HG03571 (cell line): Measurements from ENCODE around the gene RAB26.

ENCODE experiments used
- ATAC-seq: cut with Tn5 transposase; IDR thresholded peaks from one replicate; pipeline ENCODE4 v1.9.1; 2021; ENCODE audit not compliant: unreplicated experiment

Gene RAB26

DNA sequence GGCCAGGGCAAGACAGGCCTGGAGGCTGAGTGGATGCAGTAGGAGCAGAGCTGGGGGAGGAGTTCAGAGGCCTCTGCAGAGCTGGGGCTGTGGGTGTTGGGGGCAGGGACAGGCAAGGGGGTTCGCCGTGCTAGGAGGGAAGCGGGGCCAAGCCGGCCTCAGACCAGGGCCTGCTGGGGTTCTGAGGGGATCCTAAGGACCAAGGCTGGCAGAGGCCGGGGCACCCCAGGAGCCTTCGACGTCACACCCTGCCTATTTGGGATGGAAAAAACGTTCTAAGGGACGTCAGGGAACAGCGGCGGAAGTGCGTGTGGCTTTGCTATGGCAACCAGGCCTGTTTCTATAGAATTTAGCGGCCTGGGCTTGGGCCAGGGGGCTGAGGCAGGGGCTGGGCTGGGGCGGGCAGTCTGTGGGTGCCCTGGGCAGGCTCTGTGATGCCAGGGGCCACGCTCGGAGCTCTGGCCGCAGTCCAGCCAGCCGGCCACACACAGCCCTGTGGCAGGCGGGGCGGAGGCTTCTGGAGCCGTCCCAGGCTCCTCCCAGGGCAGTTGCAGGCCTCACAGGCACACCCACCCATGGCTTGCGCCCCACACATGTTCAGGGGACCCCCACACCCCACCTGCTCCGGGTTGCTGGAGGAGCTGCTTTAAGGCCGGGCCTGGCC lies 10.9 kb downstream of the RAB26 start:
- no peak for ATAC-seq

DNA sequence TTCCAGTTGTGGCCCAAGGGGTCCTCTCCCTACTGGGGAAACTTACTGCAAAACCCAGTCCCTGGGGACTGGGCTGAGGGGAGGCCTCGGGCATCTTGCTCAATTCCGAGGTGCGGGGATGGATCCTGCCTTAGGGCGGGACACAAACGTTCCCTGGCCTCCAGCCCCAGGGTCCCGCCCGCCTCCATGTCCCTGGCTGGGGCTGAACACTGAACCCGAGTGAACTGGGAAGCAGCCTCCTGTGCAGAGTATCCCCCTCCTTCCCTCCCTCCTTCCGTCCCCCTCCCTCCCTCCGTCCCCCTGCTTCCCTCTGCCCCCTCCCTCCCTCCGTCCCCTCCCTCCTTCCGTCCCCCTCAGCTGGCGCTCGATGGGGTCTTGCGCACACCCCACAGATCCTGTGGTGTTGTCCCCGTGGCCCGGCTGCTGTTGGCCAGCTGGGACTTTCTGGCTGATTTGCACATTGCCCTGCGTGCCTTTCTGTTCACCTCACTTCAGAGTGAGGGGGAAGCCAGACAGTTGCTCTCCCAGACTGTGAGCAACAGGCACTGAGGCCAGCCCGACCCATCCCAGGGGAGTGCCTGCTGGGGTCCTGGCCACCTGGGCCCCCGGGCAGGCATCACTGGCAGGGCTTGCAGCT lies 12.6 kb downstream of the RAB26 start:
- ATAC-seq: no peak

DNA sequence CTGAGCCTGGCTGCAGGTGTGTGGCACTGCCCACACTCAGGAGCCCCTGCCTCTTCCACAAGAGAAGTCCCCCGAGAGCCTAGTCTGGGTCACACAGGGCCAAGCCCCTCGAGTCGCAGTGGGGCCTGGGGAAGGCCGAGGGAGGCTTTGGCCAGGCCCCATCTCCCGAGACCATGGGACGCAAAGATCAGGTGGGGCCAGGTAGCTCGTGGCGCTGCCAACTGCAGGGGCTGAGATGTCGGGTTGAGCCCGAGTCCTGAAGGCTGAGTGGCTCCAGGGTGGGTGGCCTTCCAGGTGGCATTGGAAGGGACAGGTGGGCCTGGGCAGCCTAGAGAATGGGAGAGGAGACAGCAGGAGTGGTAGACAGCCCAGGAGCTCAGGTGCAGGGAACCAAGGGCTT lies 13.5 kb downstream of the RAB26 start:
- no peak for ATAC-seq

DNA sequence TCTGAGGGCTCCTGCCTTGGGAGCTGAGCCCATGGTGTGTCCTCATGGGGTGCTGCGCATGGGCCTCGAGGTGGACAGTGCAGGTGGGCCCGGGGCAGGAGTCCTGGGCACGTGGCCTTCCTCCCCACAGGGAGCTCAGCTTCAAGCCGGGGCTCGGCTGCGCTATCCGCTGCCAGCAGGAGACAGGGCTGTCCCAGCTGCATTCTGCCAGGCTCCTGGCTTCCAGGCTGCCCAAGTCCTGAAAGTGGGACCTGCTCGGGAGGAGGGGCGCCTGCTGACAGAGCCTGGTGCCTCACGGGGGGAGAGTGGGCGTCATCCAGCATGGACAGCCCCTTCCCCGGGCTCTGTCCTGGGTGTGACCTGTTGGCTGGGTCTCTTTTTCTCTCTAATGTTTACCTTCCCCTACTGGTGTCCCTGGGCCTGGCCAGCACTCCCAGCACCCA lies 14.3 kb downstream of the RAB26 start:
- no peak for ATAC-seq

DNA sequence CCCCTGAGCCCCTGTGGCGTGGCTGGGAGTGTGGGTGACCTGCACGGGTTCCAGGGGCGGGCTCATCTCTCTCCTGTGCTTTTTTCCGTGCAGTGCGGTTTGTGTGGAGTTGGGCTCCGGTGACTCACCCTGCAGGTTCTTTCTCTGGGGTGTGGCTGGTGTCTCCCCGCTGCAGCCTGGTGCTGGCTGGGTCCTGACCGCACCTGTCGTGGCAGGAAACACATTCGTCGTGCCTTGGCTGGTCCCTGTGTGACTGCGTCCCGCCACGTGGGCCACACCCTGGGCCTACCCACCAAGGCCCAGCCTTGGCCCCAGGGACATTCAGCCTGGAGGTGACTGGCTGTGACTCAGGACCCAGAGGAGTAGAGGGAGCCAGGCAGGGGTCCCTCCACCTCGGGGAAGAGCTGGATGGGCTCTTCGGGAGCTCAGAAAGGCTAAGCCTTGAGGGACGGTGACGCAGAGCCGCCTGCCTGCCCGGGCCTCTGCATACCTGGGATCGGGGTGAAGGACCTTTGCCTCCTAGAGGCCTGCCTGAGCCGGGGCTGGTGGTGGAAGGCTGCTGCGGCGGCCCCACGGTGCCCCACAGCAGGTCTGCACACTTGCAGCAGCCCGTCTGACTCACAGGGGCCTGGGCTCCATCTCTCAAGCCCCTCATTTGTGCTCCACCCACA lies 14.9 kb downstream of the RAB26 start:
- ATAC-seq: no peak

DNA sequence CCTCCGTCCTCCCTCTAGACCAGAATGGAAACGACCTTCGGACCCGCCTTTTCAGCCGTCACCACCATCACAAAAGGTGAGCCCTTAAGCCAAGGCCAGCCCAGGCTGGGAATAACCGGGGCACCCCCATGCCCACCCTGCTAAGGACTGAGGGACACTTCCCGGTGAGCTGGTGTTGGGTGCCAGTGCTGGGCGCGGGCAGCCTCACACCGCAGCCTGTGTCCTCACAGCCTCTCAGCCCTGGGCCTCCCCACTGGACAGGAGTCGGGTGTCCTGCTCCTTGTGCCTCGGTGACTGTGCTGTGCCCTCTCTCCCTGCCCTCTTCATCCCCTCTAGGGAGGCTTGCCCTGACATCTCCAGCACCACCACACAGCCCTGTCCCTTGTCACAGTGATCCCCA lies 17.4 kb downstream of the RAB26 start:
- ATAC-seq: no peak

DNA sequence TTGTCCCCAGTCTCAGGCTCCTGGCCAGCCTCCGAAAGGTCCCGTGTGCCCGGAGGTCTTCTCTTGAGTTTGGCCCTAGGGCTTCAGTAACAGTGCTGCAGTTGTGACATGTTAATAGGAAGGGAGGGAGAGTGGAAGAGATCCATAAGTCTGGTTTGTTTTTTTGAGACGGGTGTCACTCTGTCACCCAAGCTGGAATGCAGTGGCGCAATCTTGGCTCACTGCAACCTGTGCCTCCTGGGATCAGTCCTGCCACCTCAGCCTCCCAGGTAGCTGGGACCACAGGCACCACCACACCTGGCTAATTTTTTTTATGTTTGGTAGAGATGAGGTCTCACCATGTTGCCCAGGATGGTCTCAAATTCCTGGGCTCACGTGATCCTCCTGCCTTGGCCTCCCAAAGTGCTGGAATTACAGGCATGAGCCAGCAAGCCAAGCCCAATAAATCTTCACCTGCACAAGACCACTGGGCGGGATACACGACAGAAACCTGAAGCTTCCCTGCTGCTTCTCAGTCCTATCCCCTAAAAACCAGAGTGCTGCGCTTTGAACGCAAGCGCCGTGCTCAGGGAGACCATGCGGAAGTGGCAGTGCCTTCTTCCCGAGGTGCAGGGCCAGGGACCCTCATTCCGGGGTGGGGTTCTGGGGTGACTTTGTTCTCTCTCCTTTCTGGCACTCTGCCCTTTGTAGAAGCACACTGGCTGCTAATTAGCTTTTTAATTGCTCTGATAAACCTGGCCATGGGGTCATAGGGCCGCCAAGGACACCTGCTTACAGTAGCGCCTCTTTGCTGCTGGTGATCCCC lies 18.0 kb downstream of the RAB26 start:
- ATAC-seq: no peak

DNA sequence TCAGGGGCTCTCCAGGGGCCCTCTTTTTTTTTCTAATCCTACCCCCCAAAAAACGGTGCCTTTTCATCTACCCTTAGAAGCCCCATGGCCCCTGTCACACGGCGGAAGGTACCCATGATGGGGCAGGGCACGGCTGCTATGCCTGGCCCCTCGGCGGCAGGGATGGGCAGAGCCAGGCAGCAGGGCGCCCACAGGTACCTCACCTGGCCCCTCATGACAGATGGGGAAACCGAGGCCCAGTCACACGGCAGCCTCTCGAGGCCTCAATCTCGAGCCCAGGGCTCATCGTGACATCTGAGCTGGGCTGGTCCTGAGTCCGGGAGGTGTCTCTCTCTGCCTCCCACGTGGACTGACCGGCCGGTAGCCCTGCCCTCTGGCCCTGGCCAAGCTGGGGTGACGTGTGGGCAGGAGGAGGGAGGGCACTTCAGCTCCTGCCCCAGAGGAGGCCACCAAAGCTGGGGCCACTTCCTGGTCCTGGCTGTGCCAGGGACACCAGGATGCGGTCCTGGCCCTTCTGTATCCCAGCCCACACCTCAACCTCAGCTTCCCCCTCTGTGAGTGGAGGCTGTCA lies 18.7 kb downstream of the RAB26 start:
- no peak for ATAC-seq

DNA sequence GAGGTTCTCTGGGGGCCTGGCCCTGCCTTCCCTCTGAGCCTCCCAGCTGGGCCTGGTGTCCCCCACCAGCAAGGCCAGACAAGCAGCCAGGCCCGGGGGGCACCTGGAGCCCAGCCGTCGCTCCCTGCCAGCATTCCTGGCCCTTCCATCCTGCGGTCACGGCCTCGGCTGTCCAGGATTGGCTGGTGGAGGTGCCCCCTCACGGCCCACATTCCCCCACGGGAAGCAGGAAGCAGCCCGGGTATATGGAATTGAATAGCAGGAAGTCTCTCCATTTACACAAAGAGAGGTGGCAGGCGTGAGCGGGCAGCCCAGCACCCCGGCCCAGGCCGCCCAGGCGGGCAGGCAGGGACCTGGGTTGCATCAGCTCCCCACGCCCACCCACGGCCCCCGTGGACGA lies 21.7 kb downstream of the RAB26 start:
- no peak for ATAC-seq

DNA sequence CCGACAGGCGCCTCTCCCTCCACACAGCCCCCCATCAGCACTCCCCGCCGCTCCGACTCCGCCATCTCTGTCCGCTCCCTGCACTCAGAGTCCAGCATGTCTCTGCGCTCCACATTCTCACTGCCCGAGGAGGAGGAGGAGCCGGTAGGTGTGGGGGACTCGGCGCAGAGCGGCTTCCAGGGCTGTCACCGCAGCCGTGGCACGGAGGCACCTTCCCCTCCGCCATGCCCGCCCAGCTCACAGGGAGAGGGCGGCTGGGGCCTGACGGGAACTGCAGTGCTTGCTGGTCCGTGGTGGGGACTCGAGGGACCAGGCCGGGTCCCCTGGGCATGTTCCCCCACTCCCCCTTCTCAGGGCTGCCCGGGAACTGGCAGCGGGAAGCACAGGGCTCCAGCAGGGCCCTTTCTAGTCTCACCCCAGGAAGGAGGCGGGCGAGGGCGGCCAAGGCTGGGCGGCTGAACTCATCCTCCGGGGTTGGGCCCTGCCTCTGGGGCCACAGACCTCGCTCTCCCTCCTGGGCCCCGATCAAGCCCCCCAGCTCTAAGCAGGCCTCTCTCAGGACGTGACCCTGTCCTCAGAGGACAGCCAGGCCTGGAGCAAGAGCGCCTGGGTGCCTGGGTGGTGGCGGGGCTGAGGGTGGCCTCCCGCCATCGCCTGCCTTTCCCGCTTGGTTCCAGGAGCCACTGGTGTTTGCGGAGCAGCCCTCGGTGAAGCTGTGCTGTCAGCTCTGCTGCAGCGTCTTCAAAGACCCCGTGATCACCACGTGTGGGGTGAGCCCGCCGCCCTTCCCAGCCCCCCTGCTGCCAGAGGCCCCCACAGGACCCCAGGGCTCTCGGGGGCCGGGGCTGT lies 22.4 kb downstream of the RAB26 start:
- ATAC-seq: no peak

DNA sequence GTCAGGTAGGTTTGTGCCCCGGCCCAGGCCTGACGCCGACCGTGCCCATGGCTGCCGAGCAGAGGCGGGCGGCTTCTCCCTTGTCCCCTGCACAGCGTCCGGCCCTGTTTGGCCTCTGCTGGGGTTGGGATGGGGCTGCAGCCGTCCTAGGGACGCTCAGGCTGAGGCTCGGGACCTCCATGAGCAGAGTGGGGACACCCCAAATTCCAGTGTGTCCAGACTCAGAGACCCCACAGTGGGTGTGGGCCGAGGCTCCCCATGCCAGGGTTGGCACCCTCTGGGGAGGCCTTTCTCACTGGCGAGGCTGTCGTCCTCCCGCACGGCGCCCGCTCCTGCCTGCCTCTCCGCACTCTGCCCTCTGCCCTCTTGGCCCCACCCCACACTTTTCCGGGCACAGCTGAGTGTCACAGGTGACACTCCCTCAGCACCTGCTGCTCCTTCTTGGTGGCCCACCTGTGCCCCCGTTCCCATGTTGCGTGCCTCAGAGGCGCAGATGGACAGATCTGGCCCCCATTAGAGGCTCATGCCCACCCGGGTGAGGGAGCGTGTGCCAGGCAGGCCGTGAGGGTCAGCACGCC lies 23.3 kb downstream of the RAB26 start:
- ATAC-seq: no peak

DNA sequence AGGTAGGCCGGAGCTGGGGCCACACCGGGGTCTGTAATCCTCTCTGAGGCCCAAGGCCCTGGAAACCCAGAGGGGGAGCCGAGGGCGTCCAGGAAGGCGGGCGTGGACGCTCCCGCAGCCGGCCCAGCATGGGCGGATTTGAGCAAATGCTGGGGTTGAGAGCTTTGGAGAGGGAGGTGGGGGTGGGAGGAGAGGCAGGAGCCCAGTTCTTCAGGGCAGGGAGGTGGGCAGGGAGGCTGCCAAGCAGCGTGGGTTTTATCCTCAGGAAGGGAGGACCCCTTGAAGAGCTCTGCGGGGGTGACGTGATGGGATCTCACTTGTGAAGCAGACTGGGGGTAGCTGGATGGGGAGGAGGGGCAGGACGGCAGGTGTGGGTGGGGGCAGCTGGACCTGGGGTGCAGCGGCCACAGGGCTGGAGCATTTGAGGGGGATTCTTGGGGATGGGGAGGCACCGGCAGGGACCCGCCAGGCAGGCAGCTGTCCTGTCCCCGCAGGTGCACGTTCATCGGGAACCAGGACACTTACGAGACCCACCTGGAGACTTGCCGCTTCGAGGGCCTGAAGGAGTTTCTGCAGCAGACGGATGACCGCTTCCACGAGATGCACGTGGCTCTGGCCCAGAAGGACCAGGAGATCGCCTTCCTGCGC lies 24.4 kb downstream of the RAB26 start:
- no peak for ATAC-seq

DNA sequence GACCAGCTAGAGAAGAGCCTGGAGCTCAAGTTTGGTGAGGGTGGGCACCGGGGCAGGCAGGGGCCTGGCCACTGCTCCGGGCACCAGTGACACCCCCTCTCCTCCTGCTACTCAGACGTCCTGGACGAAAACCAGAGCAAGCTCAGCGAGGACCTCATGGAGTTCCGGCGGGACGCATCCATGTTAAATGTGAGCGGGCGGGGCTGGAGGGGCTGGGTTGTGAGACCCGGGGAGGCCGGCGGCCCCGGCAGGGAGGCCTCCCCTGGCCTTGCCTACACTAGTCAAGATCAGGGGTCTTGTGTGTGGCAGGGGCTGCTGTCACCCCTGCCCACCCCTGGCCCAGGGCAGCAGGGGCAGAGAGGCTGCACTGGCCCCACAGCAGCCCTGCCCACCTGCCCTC lies 24.9 kb downstream of the RAB26 start:
- no peak for ATAC-seq

DNA sequence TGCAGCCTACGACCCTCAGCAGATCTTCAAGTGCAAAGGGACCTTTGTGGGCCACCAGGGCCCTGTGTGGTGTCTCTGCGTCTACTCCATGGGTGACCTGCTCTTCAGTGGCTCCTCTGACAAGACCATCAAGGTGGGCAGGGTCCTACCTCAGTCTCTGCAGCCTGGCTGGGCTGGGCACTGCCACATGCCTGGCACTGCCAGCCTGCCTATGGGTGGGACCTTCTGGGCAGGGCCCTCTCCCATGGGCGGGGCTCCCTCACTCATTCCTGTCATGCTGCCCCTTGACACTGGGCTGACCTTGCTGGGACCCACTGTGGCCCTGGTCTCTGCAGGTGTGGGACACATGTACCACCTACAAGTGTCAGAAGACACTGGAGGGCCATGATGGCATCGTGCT lies 25.5 kb downstream of the RAB26 start:
- ATAC-seq: no peak

DNA sequence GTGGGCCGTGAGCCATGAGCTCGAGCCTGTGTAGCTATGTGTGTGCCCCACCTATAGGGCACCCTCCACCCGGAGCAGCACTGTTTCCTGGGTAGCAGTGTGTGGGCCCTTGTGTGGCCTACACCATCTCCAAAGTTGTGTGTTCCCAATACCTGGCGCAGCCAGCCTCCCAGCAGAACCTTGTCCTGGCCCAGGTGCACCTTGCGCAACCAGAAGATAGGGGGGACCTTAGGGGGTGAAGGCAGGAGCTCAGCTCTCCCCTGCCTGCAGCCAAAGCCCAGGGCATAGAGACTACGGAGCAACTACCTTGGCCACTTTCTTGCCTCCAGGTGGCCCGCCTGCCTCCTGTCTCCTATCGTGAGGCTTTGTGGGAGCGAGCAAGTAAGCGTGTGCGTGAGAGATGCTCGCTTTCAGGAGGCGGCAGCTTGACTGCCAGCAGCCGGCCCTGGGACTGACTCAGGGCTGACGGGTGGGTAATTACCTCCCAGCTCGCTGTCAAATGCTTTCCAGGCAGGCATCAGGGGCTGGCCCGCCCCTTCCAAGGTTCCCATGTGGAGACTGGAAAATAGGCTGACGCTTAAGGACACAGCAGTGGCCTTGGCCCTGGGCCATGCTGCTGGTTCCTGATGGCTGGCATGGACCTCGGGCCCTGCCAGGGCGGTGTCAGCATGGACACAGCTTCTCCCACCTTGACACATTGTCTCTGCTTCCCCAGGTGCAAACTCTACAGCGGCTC lies 26.1 kb downstream of the RAB26 start:
- ATAC-seq: no peak

DNA sequence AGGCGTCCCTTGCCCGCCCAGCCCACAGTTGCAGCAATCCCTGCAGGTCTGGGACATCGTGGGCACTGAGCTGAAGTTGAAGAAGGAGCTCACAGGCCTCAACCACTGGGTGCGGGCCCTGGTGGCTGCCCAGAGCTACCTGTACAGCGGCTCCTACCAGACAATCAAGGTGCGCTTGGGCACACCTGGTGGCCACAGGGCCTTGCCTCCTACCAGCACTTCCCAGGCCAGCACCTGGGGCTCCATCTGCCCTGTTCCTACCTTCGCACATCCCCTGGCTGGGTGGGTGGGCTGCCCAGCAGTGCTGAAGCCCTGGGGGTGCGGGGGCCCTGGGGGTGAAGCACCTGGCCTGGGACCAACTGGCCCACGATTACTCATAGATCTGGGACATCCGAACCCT lies 27.0 kb downstream of the RAB26 start:
- no peak for ATAC-seq

DNA sequence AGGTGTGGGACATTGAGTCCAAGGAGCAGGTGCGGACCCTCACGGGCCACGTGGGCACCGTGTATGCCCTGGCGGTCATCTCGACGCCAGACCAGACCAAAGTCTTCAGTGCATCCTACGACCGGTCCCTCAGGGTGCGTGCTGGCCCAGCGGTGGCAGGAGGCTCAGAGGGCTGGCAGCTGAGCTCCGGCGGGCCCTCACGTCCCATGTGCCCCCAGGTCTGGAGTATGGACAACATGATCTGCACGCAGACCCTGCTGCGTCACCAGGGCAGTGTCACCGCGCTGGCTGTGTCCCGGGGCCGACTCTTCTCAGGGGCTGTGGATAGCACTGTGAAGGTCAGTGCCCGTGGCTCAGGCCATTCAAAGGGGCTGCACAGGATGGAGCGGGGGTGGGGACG lies 27.6 kb downstream of the RAB26 start:
- ATAC-seq: no peak

DNA sequence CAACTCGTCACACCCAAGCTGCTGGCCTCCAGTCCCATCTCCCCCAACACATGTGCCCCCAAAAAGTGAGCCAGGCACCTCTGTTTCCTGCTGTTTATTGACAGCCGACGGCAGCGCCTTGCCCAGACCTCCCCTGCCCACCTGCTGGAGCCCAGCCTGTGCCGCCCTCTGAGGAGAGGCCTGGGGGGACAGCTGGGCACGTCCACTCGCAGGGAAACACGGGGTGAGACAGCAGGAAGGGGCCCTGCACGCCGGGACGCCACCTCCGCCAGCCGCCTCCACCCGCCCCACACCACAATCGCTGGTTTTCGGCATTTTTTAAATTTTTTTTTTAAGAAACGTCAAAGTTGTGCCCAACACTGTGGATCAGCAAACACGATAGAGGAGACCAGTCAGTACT lies 28.7 kb downstream of the RAB26 start:
- ATAC-seq: no peak

DNA sequence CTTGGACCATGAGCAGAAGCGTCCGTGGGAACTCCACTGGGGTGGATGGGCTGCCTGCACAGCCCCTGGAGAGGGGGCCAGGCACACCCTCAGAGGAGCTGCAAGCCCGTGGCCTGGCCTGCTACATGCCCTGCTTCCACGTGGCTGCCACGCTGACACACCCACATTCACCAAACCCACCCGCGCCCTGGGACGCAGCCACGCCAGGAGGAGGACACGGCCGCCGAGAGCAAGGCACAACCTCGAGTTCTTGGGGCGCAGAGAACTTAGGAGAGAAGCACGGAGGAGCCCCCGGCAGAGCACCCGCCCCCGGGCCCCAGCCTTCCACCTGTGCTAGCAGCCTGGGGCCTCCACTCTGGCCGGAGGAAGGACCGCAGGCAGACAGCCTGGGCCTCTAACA lies 29.1 kb downstream of the RAB26 start:
- ATAC-seq: no peak
